Activated CD4-positive, alpha-beta T cell treated with anti-CD3 and anti-CD28 coated beads, Interleukin-2, amount 50 U/mL, for 24 hours (primary cell): ENCODE measurements around the gene DGKB.

Source experiments
- DNase-seq, 2 donors: peaks; one replicate each; pipeline ENCODE4 v3.0.0-alpha.2; 2020; ENCODE audit warnings: low read depth in 1 of 2, low spot score in 1 of 2

DGKB gene

DNA sequence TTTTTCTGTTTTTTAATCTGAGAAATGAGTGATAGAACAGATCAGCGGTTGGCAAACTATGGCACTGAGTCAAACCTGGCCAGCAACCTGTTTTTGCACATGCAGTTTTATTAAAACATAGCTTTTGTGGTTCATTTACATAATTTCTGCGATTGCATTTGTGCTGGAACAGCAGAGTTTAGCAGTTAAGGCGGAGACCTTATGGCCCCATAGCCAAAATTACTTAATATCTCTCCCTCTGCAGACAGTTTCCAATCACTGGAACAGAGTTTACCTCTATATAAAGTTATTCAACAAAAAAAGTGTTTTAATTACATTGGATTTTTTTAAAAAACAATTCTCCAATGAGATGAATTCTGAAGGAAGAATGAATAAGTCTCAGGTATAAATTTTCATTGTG lies 212.1 kb downstream of the DGKB start:
- DNase-seq, result no peak

DNA sequence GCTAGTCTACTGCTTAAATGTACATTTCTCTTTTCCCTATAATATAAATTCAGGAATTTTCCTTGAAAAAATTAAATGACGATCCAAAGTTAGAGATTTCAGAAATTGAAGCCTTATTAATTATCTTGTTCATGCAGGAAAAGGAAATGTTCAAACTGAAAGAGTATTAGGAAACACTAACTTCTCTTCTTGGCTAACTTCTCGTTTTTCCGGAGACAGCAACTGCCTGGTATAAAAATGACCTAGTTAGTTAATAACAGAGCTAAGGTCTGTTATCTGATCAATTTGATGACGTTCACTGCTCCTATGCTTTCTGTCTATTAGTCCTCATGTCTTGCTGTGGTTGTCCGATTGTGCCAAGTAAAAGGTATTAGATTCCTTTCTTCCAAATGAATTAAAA lies 212.5 kb downstream of the DGKB start:
- DNase-seq, result no peak

DNA sequence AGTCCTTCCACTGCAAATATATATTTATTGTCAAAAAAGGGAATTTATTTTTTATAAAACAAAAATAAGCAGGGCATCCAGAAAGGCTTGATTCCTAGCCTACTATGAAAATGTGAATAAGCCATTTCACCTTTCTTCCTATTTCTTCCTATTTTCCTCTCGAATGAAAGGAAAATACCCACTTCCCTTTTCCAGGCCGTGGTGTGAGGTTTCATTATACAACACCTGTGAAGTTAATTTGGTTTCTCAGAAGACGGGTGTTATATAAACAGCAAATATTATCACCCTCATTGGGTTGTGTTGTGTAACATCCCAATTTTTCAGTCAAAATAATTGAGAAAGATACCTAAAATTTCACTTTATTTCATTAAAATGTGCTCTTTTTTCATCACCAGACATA lies 214.3 kb downstream of the DGKB start:
- DNase-seq, result no peak

DNA sequence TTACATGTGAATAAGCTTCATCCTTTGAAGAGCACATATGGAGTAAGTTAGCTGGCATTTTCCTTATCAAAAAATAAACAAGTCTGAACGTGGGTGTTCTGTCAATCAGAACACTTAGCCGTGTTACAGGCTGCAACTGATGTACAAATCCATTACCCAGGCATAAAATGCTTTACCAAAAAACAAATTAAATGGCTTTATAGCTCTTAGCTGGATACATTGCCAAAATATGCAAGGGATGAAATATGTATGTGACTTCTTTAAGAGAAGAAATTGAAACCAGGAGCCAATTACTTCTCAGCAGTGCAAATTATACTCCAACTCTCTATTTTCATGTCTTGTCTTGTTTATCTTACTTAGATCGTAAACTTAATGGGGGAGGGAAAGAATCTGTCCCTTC lies 214.8 kb downstream of the DGKB start:
- DNase-seq, result no peak

DNA sequence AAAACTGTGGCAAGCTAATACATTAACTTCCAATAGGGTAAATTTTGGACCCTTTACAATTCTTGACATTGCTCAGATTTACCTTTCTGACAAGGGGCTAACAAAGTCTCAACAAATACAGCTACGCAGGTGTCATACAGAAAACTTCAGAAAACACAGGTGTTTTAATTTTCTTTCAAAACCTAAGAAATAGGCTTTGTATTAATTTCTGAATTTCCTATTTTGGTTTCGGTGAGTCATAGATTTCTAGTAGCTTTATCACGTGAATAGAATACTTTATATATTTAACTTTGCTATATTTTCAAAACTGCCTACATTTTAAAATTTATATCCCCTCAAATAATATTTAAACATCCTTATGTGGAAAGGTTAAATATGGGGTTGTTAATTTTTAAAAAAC lies 215.3 kb downstream of the DGKB start:
- DNase-seq, result no peak

DNA sequence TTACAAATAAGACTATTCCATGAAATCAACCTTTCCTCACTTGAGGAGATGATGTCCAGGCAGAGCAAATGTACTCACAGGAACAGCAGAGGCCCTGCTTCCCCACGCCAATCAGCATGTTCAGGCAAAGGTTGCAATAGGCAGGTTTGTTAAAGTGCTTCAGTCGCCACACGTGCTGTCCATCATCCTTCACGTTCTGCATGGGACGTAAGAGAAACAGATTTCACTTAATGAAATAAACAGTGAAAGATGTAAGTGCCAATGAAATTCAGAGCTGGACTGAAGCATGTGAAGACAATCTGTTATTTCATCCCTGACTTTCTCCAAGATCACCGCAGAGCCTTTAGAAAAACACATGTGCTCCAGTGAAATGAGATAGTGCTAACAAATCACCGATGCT lies 217.4 kb downstream of the DGKB start:
- no peak for DNase-seq

DNA sequence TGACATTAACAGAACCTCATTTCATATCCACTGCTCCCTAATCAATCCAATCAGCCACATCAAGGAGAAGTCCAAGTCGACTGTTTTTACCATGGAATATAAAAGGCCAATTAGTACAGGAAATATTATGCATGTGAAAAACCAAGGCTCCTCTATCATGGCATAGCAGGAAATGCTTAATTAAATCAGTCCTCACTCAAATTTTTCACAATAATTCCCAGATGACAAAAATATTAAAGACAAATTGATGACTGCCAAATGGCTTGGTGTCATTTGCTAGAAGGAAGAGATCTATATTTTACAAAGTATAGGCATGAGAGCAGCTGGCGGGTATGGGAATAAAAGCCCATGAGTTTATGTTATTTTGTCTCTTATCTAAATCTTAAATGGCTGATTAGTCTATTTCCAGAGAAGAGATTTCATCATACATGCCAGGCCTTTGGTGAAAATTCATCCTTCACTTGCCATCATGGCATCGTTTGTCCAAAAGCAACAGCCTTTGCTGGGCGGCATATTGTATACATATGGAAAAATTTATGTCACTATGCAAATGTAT lies 219.6 kb downstream of the DGKB start:
- no peak for DNase-seq

DNA sequence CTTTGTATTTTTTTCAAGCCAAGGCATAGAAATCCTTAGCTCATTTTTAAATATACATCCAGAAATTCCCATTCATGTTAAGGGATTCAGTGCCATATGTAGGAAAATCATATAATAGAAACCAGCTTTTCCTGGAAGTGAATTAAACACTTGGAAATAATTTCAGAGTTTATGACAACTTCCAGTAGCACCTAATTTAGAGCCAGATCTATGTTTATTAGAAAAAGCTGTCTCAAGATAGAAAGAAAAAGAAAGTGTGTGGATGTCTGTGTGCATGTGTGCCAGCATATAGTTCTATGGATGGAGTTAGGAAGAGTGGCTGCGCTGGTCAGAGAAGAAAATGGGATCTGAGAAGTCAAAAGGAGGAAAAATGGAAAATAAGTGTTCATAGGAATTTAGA lies 225.7 kb downstream of the DGKB start:
- DNase-seq, result no peak

DNA sequence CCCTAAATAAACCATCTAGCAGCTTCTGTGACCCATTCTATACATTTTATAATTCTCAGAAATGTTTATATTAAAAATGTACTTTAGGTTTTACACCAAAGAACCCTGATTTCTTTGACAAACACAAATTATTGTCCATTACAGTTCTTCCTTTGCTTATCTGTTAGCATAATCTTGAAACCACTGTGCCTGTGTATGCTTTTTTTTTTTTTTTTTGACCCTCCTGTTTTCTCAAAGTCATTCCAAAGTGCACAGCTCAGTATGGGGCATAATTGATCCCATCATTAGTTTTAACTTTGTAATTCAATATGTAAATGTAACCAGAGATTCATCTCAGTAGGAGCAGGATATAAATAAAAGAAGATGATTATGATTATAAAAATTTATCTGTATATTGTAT lies 229.3 kb downstream of the DGKB start:
- no peak for DNase-seq

DNA sequence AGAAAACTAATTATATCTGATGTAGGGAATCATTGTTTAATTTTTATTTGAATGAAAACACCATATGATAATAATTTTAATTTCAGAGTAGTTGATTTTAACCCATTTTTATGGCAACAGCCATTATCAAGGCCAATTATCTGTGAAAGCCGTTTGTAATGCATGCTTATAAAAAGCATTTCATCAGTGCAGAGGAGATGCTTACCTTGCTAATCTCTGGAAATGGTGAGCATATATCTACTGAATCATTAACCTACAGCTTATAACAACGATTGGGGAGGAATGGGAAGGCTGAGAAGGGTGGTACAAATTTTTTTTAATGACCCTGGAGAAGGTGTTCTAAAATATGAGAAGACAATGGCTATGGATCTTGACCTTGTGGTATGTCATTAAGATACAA lies 235.6 kb downstream of the DGKB start:
- no peak for DNase-seq

DNA sequence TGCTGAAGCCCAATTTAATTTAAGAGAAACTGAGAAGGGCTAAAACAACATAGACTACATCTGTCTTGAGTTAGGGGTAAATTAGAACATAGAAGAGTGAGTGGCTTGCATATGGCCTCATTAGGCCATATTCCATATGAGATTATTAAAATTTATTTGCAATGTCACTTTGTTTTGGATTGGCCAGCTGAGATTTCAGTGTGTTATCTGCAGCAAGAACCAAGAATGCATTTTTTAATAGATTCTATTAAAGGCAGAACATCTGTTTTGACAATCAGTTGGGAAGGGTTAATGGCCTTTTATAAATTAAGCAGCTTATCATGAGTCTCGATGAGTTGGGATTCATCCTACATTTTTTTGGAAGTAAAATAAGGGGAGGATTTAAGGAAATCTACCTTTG lies 236.2 kb downstream of the DGKB start:
- DNase-seq, result no peak

DNA sequence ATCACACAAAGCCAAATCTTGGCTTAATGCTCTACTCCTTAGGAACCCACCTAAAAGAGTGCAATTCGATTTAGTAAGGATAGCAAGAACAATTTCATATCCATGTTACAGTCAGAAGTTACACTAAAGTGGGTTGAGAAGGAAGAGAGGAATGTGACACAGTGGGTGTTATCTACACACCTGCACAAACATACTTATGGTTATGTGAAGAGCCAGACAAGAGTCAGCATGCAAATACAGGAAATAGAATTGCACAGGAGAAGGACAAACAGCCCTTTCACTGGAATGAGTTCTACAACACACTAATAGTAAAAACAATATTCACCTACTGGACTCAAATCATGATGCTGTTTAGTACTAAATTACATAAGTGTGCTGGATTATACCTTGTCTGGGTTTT lies 262.8 kb downstream of the DGKB start:
- no peak for DNase-seq

DNA sequence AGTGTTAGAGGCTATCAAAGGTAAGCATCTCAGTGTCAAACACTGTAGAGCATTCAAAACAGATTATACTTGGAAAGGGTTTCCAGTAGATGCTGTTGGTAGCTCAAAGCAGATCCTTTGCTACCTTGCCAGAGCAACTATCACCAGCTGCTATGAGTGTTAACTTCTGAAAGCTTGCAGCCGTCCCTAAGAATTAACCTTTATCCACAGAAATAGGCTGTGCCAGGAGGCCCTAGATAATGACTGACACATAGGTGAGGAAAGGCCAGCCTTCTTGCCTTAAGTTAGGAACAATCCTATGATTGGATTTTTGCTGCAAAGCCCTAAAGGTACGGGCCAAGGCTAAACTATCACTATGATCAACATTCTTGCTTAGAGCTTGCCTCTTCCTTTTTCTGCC lies 263.2 kb downstream of the DGKB start:
- no peak for DNase-seq

DNA sequence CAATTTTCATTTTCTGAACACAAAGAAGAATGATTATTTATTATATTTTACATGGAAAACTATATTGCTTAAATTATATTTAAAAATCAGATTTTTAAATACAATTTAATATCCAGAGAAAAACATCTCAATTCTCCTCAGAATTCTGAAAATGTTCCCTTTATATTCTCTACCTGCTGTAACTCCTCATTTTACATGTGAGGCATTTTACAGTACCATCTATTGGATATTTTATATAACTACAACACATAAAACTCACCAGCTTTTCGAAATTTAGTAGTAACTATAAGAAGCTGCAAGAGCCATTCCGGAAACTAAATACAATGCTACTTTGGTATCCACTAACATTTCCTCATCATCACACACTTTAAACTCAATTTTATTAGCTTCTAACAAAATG lies 264.6 kb downstream of the DGKB start:
- DNase-seq, result no peak

DNA sequence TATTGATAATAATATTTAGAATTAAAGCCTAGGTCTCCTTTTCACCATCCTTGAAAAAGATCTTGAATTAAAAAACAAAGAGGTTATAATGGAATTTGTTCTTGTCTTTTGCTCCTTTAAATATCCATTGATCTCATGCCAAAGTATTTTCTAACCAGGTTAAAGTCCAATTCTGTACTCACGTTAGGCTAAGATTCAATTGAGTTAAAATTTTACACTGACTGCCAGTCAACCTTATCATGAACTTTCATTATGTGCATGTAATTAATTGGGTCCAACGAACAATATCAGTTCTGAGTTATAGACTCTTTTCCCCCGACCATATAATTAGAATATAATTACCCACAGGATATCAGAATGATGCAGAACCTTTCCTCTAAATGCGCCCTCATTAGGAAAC lies 266.6 kb downstream of the DGKB start:
- DNase-seq, result no peak

DNA sequence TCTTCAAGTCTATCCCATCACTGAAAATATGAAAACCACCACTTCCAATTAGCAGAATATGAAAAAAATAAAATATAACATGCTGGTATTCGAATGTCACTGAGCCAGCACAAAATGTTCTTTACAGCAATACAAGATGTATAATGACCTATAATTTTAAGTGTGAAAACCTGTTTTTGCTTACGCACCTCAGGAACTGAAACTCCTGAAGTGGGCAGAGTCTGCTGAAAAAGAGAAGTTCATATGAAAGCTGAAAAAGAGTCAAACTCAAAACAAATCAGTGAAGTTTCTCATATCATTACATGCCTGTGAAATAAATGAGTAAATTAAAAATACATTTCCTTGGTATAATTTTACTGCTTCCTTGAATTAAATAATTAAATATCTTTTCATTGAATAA lies 272.5 kb downstream of the DGKB start:
- no peak for DNase-seq

DNA sequence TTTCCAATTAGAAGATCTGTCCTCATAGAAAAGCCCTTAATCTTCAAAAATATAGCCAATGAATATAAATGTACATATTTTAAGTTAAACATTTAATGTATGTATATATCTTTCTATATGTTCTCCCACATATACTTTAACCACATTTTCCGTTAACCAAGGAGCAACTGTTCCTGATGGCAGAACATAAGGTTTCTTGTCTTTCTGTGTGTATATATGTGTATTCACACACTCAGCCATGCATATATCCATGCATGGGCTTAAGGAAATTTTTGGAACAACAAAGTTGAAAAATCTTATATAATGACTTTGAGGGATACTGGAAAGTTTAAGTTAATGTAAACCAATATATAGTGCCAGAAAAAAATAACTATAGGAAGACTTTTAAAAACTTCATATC lies 274.0 kb downstream of the DGKB start:
- DNase-seq, result no peak

DNA sequence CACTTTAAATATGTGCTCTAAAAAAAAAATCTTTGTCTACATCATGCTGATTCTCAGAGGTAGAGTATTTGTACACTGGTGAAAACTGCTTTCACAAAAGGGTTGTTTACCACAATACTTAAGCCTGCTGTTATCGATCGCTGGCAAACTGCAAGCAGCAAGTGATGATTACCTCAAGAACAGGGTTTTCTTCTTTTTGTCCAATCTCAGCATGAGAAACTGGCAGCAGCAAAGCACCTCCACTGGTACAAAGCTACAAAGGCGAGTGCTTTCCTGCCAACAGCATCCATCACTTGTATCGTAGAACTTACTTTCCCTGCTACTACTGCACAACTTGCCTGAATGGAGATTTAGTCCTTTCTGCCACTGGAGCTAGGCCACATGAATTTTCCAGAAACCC lies 276.5 kb downstream of the DGKB start:
- DNase-seq, result no peak

DNA sequence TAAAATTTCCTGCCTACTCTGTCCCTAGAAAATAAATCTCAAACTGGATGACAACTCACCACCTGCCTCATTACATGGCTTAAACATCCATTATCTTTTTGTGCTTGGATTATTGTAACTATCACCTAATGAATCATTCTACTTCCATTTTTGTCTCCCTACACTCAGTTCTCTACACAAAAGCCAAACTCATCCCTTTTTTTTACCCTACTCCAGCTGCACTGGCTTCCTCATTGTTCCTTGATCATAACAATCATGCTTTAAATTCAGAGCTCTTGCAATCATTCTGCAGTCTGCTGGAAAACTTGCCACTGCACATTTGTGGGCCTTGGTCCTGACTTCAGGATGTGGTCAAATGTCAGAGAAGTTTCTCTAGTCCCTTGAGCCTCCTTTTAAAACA lies 280.0 kb downstream of the DGKB start:
- no peak for DNase-seq

DNA sequence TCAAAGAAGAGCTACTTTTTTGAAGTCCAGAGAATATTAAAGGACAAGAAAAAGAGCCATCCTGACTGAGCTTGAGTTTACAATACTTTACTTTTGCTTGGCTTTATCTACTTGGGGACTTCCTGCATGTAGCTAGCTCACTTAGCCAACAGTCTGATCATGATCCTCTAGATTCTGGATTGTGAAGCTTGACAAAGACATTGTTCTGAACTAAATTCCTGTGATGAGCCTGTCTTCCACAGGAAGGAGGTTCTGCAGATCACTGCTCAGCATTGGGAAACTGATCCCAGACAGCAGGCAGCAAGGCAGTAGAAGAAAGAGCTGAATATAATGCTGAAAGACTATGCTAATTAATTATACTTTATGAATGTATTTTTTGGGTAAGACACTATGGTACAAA lies 296.4 kb downstream of the DGKB start:
- no peak for DNase-seq

DNA sequence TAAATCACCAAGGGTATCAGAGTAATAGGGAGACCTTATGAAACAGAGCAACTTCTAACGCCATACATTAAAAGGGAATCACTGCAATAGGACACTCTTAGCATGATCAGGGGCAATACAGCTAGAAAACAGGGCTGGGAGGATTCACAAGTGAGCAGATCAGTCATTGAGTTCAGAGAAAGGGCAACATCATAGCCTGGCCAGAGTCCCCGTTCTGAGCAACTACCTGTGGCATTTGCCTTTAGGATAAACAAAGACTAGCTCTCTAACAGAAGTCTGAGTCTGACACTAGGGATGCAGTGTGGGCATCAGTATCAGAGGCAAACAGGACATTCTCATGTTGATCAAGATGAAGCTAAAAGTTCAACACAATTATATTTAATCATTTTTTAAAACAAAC lies 297.9 kb downstream of the DGKB start:
- DNase-seq, result no peak

DNA sequence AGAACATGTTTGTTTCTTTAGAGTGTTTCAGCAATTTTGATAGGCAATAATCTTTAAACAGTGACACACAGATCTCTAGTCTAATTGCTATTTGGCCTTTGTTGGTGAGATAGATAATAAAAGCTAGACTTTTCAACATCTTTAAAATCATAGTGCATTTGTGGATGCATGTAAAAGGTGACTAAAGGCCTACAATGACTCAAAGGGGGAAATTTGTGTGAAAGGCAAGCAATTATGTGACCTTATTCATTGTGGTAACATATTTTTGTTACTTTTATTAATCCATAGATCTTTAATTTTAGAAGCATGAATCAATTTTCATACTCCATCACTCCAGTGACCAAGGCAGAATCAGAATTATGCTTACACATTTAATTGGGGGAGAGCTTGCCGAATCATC lies 299.7 kb downstream of the DGKB start:
- DNase-seq, result no peak

DNA sequence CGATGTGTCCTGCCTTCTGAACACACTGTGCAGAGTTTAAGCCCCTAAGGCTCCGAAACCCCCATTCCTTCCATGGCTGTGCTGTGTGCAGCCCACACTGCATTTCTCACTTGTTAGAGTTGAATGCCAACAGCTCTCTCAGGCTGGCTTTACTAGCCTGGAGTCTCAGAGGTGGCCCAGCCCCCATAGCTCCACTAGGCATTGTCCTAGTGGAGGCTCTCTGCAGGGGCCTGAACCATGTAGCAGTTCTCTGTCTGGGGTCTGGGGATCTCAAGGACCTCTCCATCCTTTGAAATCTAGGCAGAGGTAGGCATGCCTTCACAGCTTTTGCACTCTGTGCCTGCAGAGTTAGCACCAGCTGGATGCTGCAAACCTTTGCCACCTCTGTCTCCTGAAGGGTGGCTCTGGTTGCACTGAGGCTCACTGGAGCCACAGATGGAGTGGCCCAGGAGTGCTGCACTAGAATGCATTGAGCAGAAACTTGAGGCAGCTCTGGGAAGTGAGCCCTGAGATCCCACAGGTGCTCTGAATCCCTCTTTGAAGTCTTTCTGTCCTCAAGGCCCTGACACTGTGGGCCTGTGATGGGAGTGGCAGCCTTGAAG lies 301.7 kb downstream of the DGKB start:
- no peak for DNase-seq

DNA sequence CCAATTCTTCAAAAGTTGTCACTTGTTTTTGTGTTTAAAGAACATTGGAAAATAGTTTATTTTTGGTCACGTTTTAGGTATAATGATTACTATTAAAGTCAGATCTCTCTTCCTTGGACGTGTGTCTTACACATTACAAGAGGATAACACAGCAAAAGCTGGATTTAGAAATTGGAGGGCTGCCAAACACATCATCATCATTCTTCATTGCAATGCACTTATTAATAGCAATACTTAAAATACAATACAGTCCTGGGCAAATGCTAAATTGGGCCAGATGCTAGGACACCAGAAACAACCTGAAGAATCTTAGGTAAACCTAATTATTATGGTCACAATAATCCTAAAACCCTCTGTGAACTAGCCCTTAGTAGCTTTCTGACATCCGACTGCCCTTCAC lies 303.6 kb downstream of the DGKB start:
- no peak for DNase-seq
